Body of pancreas (tissue), 4 donors: ENCODE data around the gene TMEM164.

Source experiments
- POLR2A ChIP-seq, 3 donors: fragments of 450-650 bp; IDR thresholded peaks; one replicate each; pipeline ENCODE4 v1.6.1; 2016; ENCODE audit warnings: antibody characterized with exemption in 3 of 3, mild to moderate bottlenecking in 2 of 3
- TF ChIP-seq, protein P1 (sequence below), 7 experiments: fragments of 450-650 bp in 4 of 7; fragments of 200-600 bp in 3 of 7; sonication (generic) in 3 of 7; IDR thresholded peaks; one replicate each; pipeline ENCODE4 v1.5.1; 2016 to 2019; ENCODE audit warnings: antibody characterized with exemption in 7 of 7

DNA sequence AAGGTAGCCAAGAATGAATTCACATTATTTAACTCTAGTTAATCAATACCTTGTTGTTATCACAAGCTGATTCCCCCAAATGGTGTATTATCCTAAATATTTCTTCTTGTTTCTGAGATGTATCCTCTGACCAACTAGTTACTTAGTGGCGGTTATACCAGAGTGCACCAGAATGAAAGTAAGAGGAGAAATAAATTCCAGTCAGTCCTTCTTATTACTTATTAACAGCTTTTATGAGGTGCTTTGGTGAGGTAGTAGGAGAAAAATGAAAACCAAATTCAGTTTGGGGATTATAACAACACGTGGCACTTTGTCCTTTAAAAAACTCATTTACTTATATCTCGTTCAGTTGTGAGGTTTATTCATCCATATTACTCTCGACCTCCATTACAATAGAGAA is 213.1 kb downstream of the TMEM164 start:
- TF ChIP-seq, protein P1, sequence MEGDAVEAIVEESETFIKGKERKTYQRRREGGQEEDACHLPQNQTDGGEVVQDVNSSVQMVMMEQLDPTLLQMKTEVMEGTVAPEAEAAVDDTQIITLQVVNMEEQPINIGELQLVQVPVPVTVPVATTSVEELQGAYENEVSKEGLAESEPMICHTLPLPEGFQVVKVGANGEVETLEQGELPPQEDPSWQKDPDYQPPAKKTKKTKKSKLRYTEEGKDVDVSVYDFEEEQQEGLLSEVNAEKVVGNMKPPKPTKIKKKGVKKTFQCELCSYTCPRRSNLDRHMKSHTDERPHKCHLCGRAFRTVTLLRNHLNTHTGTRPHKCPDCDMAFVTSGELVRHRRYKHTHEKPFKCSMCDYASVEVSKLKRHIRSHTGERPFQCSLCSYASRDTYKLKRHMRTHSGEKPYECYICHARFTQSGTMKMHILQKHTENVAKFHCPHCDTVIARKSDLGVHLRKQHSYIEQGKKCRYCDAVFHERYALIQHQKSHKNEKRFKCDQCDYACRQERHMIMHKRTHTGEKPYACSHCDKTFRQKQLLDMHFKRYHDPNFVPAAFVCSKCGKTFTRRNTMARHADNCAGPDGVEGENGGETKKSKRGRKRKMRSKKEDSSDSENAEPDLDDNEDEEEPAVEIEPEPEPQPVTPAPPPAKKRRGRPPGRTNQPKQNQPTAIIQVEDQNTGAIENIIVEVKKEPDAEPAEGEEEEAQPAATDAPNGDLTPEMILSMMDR (IDR thresholded peaks at IDR 0.05) = no peak
- TF ChIP-seq POLR2A (IDR thresholded peaks at IDR 0.05) = no peak
